Liver (tissue), 9 donors: ENCODE measurements around the gene CDKL5. TPM values are rescaled to one million over a fixed set of nuclear protein-coding genes. Genes with fewer than 3 reads are reported as not detected.

Experiments
- DNase-seq: peaks from one replicate; pipeline ENCODE4 v3.0.0-alpha.2; 2017; ENCODE audit warnings: low spot score
- H3K27ac ChIP-seq, 2 donors: one replicate each; pipeline ENCODE4 v1.7.0; 2013; ENCODE audit warnings: inconsistent platforms in 2 of 2, low read length in 2 of 2, control low read depth in 1 of 2, low read depth in 1 of 2, mild to moderate bottlenecking in 1 of 2
- H3K27me3 ChIP-seq, 4 donors: one replicate each; pipeline versions ENCODE4 v1.6.1 to v1.7.0; 2013; ENCODE audit warnings: low read length in 3 of 4, inconsistent platforms in 1 of 4, mild to moderate bottlenecking in 1 of 4, moderate library complexity in 1 of 4; ENCODE audit not compliant: control insufficient read depth in 4 of 4, insufficient read depth in 4 of 4
- H3K36me3 ChIP-seq, 4 donors: one replicate each; pipeline versions ENCODE4 v1.6.1 to v1.7.0; 2013; ENCODE audit warnings: low read length in 3 of 4, mild to moderate bottlenecking in 3 of 4, low read depth in 1 of 4, moderate library complexity in 1 of 4; ENCODE audit not compliant: control insufficient read depth in 4 of 4, insufficient read depth in 3 of 4
- H3K4me1 ChIP-seq, 4 donors: one replicate each; pipeline versions ENCODE4 v1.6.1 to v1.7.0; 2013; ENCODE audit warnings: low read length in 3 of 4, mild to moderate bottlenecking in 3 of 4, moderate library complexity in 1 of 4; ENCODE audit not compliant: control insufficient read depth in 4 of 4, insufficient read depth in 4 of 4
- H3K4me3 ChIP-seq, 3 donors: one replicate each; pipeline versions ENCODE4 v1.6.1 to v1.7.0; 2013; ENCODE audit warnings: low read length in 3 of 3, control low read depth in 1 of 3, low read depth in 1 of 3, mild to moderate bottlenecking in 1 of 3
- H3K9ac ChIP-seq, 2 donors: one replicate each; pipeline ENCODE4 v1.7.0; 2013; ENCODE audit warnings: low read length in 2 of 2, mild to moderate bottlenecking in 2 of 2, moderate library complexity in 2 of 2, control low read depth in 1 of 2, low read depth in 1 of 2
- H3K9me3 ChIP-seq, 4 donors: one replicate each; pipeline versions ENCODE4 v1.6.1 to v1.7.0; 2013; ENCODE audit warnings: low read length in 3 of 4; ENCODE audit not compliant: control insufficient read depth in 4 of 4
- EGR1 ChIP-seq, 2 donors: IDR thresholded peaks; 2 replicates each; pipeline ENCODE4 v1.6.1; 2016 to 2018; ENCODE audit warnings: antibody characterized with exemption in 2 of 2, low read depth in 2 of 2
- FOXA1 ChIP-seq: IDR thresholded peaks from 2 replicates; pipeline ENCODE4 v1.6.1; 2016; ENCODE audit warnings: antibody characterized with exemption
- FOXA2 ChIP-seq: IDR thresholded peaks from 2 replicates; pipeline ENCODE4 v1.6.1; 2016; ENCODE audit warnings: antibody characterized with exemption
- GABPA ChIP-seq, 2 donors: IDR thresholded peaks in 1 of 2; conservative IDR thresholded peaks in 1 of 2; 2 replicates each; pipeline ENCODE4 v1.6.1; 2016; ENCODE audit warnings: antibody characterized with exemption in 2 of 2, mild to moderate bottlenecking in 1 of 2, moderate library complexity in 1 of 2
- HNF4G ChIP-seq: IDR thresholded peaks from 2 replicates; pipeline ENCODE4 v1.6.1; 2016; ENCODE audit warnings: antibody characterized with exemption
- JUND ChIP-seq, 2 donors: IDR thresholded peaks; 2 replicates each; pipeline ENCODE4 v1.6.1; 2016; ENCODE audit warnings: antibody characterized with exemption in 2 of 2
- MAX ChIP-seq: IDR thresholded peaks from 2 replicates; pipeline ENCODE4 v1.6.1; 2016; ENCODE audit warnings: antibody characterized with exemption
- RAD21 ChIP-seq, 2 donors: IDR thresholded peaks; 2 replicates each; pipeline ENCODE4 v1.6.1; 2016; ENCODE audit warnings: antibody characterized with exemption in 2 of 2, mild to moderate bottlenecking in 2 of 2
- REST ChIP-seq: IDR thresholded peaks from 2 replicates; pipeline ENCODE4 v1.6.1; 2016; ENCODE audit warnings: antibody characterized with exemption, mild to moderate bottlenecking
- RXRA ChIP-seq, 2 donors: IDR thresholded peaks; 2 replicates each; pipeline ENCODE4 v1.6.1; 2017 to 2018; ENCODE audit warnings: antibody characterized with exemption in 2 of 2, mild to moderate bottlenecking in 1 of 2
- SP1 ChIP-seq: IDR thresholded peaks from 2 replicates; pipeline ENCODE4 v1.6.1; 2018; ENCODE audit warnings: antibody characterized with exemption, mild to moderate bottlenecking
- TAF1 ChIP-seq: conservative IDR thresholded peaks from 2 replicates; pipeline ENCODE4 v1.6.1; 2016; ENCODE audit warnings: antibody characterized with exemption, mild to moderate bottlenecking
- YY1 ChIP-seq: IDR thresholded peaks from 2 replicates; pipeline ENCODE4 v1.6.1; 2016; ENCODE audit warnings: antibody characterized with exemption, mild to moderate bottlenecking
- WGBS: extraction: QIAGEN DNeasy Blood & Tissue Kit; methylation state at CpG from one replicate; pipeline ENCODE4 v1.1.7; 2013; 5-methylcytosine and 5-hydroxymethylcytosine counted together
- polyA plus RNA-seq, 2 donors: library from polyadenylated mRNA; stranded (reverse) in 1 of 2; unstranded in 1 of 2; fragments of 200-250 nt in 1 of 2; fragments of >200 nt in 1 of 2; fragmentation: Nextera tagmentation in 1 of 2; extraction: Ambion mirVana in 1 of 2; gene quantifications; one replicate each; pipeline versions ENCODE4 v1.2.1 to v1.2.3, GENCODE V29; 2013 to 2015
- total RNA-seq, 2 donors: library from RNA; depleted of rRNA; stranded (reverse); fragments of >200 nt; gene quantifications; one replicate each; pipeline ENCODE4 v1.2.3, GENCODE V29; 2014
- TF ChIP-seq, protein P1 (sequence below): IDR thresholded peaks from 2 replicates; pipeline ENCODE4 v1.6.1; 2016; ENCODE audit warnings: antibody characterized with exemption
- TF ChIP-seq, protein P2 (sequence below): IDR thresholded peaks from 2 replicates; pipeline ENCODE4 v1.6.1; 2016; ENCODE audit warnings: antibody characterized with exemption
- TF ChIP-seq, protein P3 (sequence below): fragments of 150-350 bp; IDR thresholded peaks from 2 replicates; pipeline ENCODE4 v1.5.1; 2017; ENCODE audit warnings: improper control_type of control experiment, low read depth, low read length; ENCODE audit not compliant: missing input control
- donor health status: healthy.
- donor health status: healthy.
- donor health status: healthy.
- donor health status: healthy.
- donor health status: healthy.

Gene CDKL5
- total RNA-seq (1 to 10 TPM; 2.4 to 3.3 TPM), polyA plus RNA-seq (1 to 10 TPM in 1 of 2 donors, under 1 TPM in 1; 0.59 to 1.6 TPM)

- peak within 1 kb of the TSS in 1 of 2 donors; percentile 63 for H3K27ac ChIP-seq
- TF ChIP-seq RAD21 (IDR thresholded peaks at IDR 0.05) (peak in 1 of 2 donors; percentile 44), YY1 (peak; percentile 40), JUND (IDR thresholded peaks at IDR 0.05) (no peak), MAX (peak; percentile 25), SP1 (peak; percentile 65), RXRA (IDR thresholded peaks at IDR 0.05) (no peak), FOXA2 (no peak), GABPA (IDR thresholded peaks at IDR 0.05 in 1 of 2, conservative IDR thresholded peaks at IDR 0.05 in 1 of 2) (no peak)
- TF ChIP-seq, protein P1, sequence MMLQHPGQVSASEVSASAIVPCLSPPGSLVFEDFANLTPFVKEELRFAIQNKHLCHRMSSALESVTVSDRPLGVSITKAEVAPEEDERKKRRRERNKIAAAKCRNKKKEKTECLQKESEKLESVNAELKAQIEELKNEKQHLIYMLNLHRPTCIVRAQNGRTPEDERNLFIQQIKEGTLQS, result no peak
- DNase-seq, result peak; percentile 93
- H3K27me3 ChIP-seq, result no peaks in the 10 kb centered on the region
- H3K4me3 ChIP-seq, result peak within 1 kb of the TSS; percentile 63 to 90 (median 70)
- no peaks in the 10 kb centered on the region for H3K9me3 ChIP-seq
- H3K4me1 ChIP-seq, result peaks cover 0 to 11% (median 4%) of the 10 kb centered on the region in 4 donors
- H3K36me3 ChIP-seq, result no peaks in the 10 kb centered on the region
- no peak within 1 kb of the TSS for H3K9ac ChIP-seq
- under 1% methylated on average over 79 of the region's 79 CpGs for WGBS
Measured at GRCh38 chrX:18425199-18426003, at the start of gene CDKL5. CDKL5 (plus strand) TSS chrX:18425608; CDS start chrX:18507097, 81,489 bp downstream.

GRCh38 chrX:18377796-18378195 is 47.6 kb upstream of the CDKL5 start:
- H3K9ac ChIP-seq, result no peak overlapping the region
- H3K27me3 ChIP-seq, result no peaks in the 10 kb centered on the region
- no peaks in the 10 kb centered on the region for H3K4me1 ChIP-seq
- TF ChIP-seq, protein P2, sequence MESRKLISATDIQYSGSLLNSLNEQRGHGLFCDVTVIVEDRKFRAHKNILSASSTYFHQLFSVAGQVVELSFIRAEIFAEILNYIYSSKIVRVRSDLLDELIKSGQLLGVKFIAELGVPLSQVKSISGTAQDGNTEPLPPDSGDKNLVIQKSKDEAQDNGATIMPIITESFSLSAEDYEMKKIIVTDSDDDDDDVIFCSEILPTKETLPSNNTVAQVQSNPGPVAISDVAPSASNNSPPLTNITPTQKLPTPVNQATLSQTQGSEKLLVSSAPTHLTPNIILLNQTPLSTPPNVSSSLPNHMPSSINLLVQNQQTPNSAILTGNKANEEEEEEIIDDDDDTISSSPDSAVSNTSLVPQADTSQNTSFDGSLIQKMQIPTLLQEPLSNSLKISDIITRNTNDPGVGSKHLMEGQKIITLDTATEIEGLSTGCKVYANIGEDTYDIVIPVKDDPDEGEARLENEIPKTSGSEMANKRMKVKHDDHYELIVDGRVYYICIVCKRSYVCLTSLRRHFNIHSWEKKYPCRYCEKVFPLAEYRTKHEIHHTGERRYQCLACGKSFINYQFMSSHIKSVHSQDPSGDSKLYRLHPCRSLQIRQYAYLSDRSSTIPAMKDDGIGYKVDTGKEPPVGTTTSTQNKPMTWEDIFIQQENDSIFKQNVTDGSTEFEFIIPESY, result no peak
- TF ChIP-seq TAF1 (no peak), EGR1 (IDR thresholded peaks at IDR 0.05; ENCODE audit: low read depth in 2 of 2) (no peak), REST (no peak), FOXA2 (no peak), HNF4G (no peak), FOXA1 (no peak), RAD21 (IDR thresholded peaks at IDR 0.05) (peak; percentile 67 to 76)
- TF ChIP-seq, protein P3, sequence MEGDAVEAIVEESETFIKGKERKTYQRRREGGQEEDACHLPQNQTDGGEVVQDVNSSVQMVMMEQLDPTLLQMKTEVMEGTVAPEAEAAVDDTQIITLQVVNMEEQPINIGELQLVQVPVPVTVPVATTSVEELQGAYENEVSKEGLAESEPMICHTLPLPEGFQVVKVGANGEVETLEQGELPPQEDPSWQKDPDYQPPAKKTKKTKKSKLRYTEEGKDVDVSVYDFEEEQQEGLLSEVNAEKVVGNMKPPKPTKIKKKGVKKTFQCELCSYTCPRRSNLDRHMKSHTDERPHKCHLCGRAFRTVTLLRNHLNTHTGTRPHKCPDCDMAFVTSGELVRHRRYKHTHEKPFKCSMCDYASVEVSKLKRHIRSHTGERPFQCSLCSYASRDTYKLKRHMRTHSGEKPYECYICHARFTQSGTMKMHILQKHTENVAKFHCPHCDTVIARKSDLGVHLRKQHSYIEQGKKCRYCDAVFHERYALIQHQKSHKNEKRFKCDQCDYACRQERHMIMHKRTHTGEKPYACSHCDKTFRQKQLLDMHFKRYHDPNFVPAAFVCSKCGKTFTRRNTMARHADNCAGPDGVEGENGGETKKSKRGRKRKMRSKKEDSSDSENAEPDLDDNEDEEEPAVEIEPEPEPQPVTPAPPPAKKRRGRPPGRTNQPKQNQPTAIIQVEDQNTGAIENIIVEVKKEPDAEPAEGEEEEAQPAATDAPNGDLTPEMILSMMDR, result peak; percentile 38
- no peak overlapping the region for H3K27ac ChIP-seq
- H3K36me3 ChIP-seq, result no peaks in the 10 kb centered on the region
- WGBS, result 18% methylated on average over 6 of the region's 6 CpGs
- DNase-seq, result peak; percentile 34
- H3K9me3 ChIP-seq, result no peaks in the 10 kb centered on the region
- H3K4me3 ChIP-seq, result no peak overlapping the region
